H9 (cell line): ENCODE measurements around the gene ZBTB16. TPM values are rescaled to one million over a fixed set of nuclear protein-coding genes. Genes with fewer than 3 reads are reported as not detected.
A peak's percentile ranks its signal among the peaks of the same experiment; 100 is the strongest.

ENCODE experiments used
- DNase-seq: peaks from one replicate; pipeline ENCODE4 v3.0.0-alpha.2; 2017
- H2AFZ ChIP-seq: one replicate; pipeline ENCODE4 v1.6.1; 2013; ENCODE audit warnings: mild to moderate bottlenecking, low read length, control low read depth, moderate library complexity
- H2AK5ac ChIP-seq: 2 replicates; pipeline ENCODE4 v1.6.1; 2013; ENCODE audit warnings: low read length, control low read depth, mixed read lengths; ENCODE audit not compliant: insufficient read length
- H2BK120ac ChIP-seq: one replicate; pipeline ENCODE4 v1.6.1; 2013; ENCODE audit warnings: low read depth, mild to moderate bottlenecking, low read length, control low read depth, inconsistent platforms; ENCODE audit not compliant: poor library complexity, severe bottlenecking
- H2BK12ac ChIP-seq: 2 replicates; pipeline ENCODE4 v1.6.1; 2013; ENCODE audit warnings: low read length, control low read depth, mixed read lengths, low read depth; ENCODE audit not compliant: insufficient read length
- H2BK15ac ChIP-seq: 2 replicates; pipeline ENCODE4 v1.6.1; 2013; ENCODE audit warnings: low read depth, low read length, control low read depth
- H2BK20ac ChIP-seq: one replicate; pipeline ENCODE4 v1.6.1; 2013; ENCODE audit warnings: low read depth, mild to moderate bottlenecking, low read length, control low read depth, inconsistent platforms; ENCODE audit not compliant: poor library complexity, severe bottlenecking
- H2BK5ac ChIP-seq: 2 replicates; pipeline ENCODE4 v1.6.1; 2013; ENCODE audit warnings: low read length, control low read depth, mixed read lengths; ENCODE audit not compliant: insufficient read length
- H3K14ac ChIP-seq: 2 replicates; pipeline ENCODE4 v1.6.1; 2013; ENCODE audit warnings: low read length, control low read depth; ENCODE audit not compliant: insufficient read depth
- H3K18ac ChIP-seq: 2 replicates; pipeline ENCODE4 v1.6.1; 2013; ENCODE audit warnings: low read depth, mild to moderate bottlenecking, mixed read lengths, low read length, control low read depth; ENCODE audit not compliant: insufficient read length
- H3K23ac ChIP-seq: 2 replicates; pipeline ENCODE4 v1.6.1; 2013; ENCODE audit warnings: low read length, control low read depth, mixed read lengths, low read depth; ENCODE audit not compliant: insufficient read length
- H3K23me2 ChIP-seq: 2 replicates; pipeline ENCODE4 v1.6.1; 2013; ENCODE audit warnings: low read depth, mild to moderate bottlenecking, mixed read lengths, low read length, control low read depth; ENCODE audit not compliant: insufficient read length, poor library complexity, severe bottlenecking
- H3K27ac ChIP-seq: 2 replicates; pipeline ENCODE4 v1.5.1; 2013; ENCODE audit warnings: low read length, control low read depth, mixed read lengths, low read depth; ENCODE audit not compliant: insufficient read length
- H3K27me3 ChIP-seq: 2 replicates; pipeline ENCODE4 v1.6.1; 2013; ENCODE audit warnings: low read length, control low read depth, inconsistent platforms; ENCODE audit not compliant: insufficient read depth
- H3K4ac ChIP-seq: 2 replicates; pipeline ENCODE4 v1.6.1; 2013; ENCODE audit warnings: low read depth, mild to moderate bottlenecking, control low read depth, inconsistent platforms, low read length, moderate library complexity
- H3K4me1 ChIP-seq: 2 replicates; pipeline ENCODE4 v1.6.1; 2013; ENCODE audit warnings: low read length, control low read depth, inconsistent platforms; ENCODE audit not compliant: insufficient read depth
- H3K4me2 ChIP-seq: 2 replicates; pipeline ENCODE4 v1.6.1; 2013; ENCODE audit warnings: low read length, control low read depth, mixed read lengths; ENCODE audit not compliant: insufficient read length, insufficient read depth
- H3K56ac ChIP-seq: 2 replicates; pipeline ENCODE4 v1.6.1; 2013; ENCODE audit warnings: low read depth, mild to moderate bottlenecking, mixed read lengths, low read length, control low read depth; ENCODE audit not compliant: insufficient read length
- H3K79me1 ChIP-seq: 2 replicates; pipeline ENCODE4 v1.6.1; 2013; ENCODE audit warnings: low read depth, mild to moderate bottlenecking, moderate library complexity, low read length, control low read depth, inconsistent platforms; ENCODE audit not compliant: insufficient read depth, poor library complexity, severe bottlenecking
- H3K79me2 ChIP-seq: 2 replicates; pipeline ENCODE4 v1.6.1; 2013; ENCODE audit warnings: low read length, control low read depth, inconsistent platforms; ENCODE audit not compliant: insufficient read depth
- H3K9ac ChIP-seq: 2 replicates; pipeline ENCODE4 v1.6.1; 2013; ENCODE audit warnings: low read length, control low read depth, mixed read lengths; ENCODE audit not compliant: insufficient read length; ENCODE audit errors: extremely low read depth
- H3K9me3 ChIP-seq: one replicate; pipeline ENCODE4 v1.6.1; 2013; ENCODE audit warnings: low read depth, low read length, inconsistent platforms; ENCODE audit not compliant: control insufficient read depth
- H3T11ph ChIP-seq: one replicate; pipeline ENCODE4 v1.6.1; 2013; ENCODE audit warnings: mild to moderate bottlenecking, low read length, control low read depth, inconsistent platforms
- H4K20me1 ChIP-seq: one replicate; pipeline ENCODE4 v1.6.1; 2013; ENCODE audit not compliant: control insufficient read depth, insufficient read length, insufficient read depth
- H4K5ac ChIP-seq: 2 replicates; pipeline ENCODE4 v1.6.1; 2013; ENCODE audit warnings: low read depth, mild to moderate bottlenecking, mixed read lengths, low read length, control low read depth; ENCODE audit not compliant: insufficient read length
- H4K8ac ChIP-seq: replicated peaks from 2 replicates; pipeline ENCODE4 v1.6.1; 2013; ENCODE audit warnings: low read length, control low read depth, mixed read lengths, low read depth; ENCODE audit not compliant: insufficient read length
- H4K91ac ChIP-seq: 2 replicates; pipeline ENCODE4 v1.6.1; 2013; ENCODE audit warnings: low read depth, mild to moderate bottlenecking, moderate library complexity, mixed read lengths, low read length, control low read depth; ENCODE audit not compliant: insufficient read length
- H3K27ac Mint-ChIP-seq, 3 experiments: 2 replicates in 2 of 3; 3 replicates in 1 of 3; pipeline ENCODE4 v1.8.0; 2020 to 2021; ENCODE audit warnings: mixed read lengths in 3 of 3, mild to moderate bottlenecking in 1 of 3, moderate library complexity in 1 of 3
- H3K27me3 Mint-ChIP-seq: 2 replicates; pipeline ENCODE4 v1.8.0; 2021; ENCODE audit warnings: low read depth, mild to moderate bottlenecking, moderate library complexity, mixed read lengths
- H3K36me3 Mint-ChIP-seq, 3 experiments: 2 replicates in 2 of 3; 3 replicates in 1 of 3; pipeline ENCODE4 v1.8.0; 2020 to 2021; ENCODE audit warnings: low read depth in 3 of 3, mixed read lengths in 3 of 3; ENCODE audit not compliant: insufficient read depth in 1 of 3
- H3K4me1 Mint-ChIP-seq, 2 experiments: 2 replicates each; pipeline ENCODE4 v1.8.0; 2020; ENCODE audit warnings: mixed read lengths in 2 of 2
- H3K4me3 Mint-ChIP-seq, 2 experiments: 2 replicates in 1 of 2; 3 replicates in 1 of 2; pipeline ENCODE4 v1.8.0; 2020 to 2021; ENCODE audit warnings: mild to moderate bottlenecking in 2 of 2, mixed read lengths in 2 of 2, moderate library complexity in 1 of 2
- H3K9me3 Mint-ChIP-seq, 2 experiments: 2 replicates in 1 of 2; 3 replicates in 1 of 2; pipeline ENCODE4 v1.8.0; 2020; ENCODE audit warnings: mild to moderate bottlenecking in 2 of 2, mixed read lengths in 2 of 2, moderate library complexity in 1 of 2
- WGBS: extraction: QIAGEN DNeasy Blood & Tissue Kit; methylation state at CpG from one replicate; pipeline ENCODE4 v1.1.7; 2013; ENCODE audit warnings: missing lambda C conversion rate, low lambda C conversion rate, mixed read lengths; ENCODE audit not compliant: insufficient read length; ENCODE audit errors: extremely low coverage; 5-methylcytosine and 5-hydroxymethylcytosine counted together
- total RNA-seq: library from RNA; stranded (reverse); gene quantifications from 2 replicates; pipeline ENCODE4 v1.2.1, GENCODE V29; 2021
- TF ChIP-seq, protein P1 (sequence below): fragments of 200-600 bp; sonication (generic); conservative IDR thresholded peaks from 3 replicates; pipeline ENCODE4 v1.8.0; 2021; ENCODE audit warnings: antibody characterized with exemption, mild to moderate bottlenecking

The ZBTB16 gene
- total RNA-seq, 1 experiment from 2014 or later = not detected

DNA sequence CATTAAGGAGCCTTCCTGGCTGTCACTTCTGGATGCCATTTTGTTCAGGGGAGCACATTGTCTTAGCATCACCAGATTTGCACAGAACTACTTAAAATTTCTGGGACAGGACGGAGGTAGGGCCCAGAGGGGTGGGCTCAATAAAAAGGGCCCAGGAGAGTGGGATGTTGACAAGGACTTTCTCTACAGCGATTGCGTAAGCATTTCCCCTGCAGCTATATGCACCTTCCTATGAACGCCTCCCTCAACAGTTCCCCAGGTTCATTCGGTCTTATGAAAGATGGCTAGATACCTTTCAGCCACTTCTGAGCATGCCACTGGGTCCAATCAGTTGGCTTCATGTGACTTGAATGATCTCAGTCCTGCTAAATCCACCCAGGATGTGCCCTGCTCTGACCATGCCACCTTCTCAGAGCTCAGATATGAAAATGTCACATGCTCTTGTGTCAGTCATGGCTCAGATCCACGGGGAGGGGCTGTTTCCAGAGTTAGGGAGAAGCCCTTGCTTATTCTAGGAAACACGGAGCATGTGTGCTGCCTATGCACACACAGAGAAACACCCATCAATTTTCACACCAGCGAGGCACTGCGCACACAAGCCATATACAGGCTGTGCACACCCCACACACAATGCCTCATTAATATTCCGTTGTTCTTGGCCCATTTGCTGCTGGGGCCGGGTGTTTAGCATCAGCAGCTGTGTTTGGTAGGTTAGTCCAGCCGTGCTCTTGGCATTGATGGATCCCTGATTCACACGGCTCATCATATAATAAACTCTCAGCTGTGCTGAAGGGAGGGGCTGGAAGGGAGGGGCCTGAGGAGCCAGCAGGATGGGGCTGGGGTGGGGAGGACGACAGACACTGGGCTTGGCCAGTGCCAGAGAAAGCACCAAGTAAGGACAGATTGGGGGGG, 184.2 kb downstream of the ZBTB16 start:
- H3K27ac ChIP-seq = no peak overlapping the region
- peaks cover 3 to 19% of the 10 kb centered on the region in 2 experiments for H3K4me1 Mint-ChIP-seq
- WGBS = no CpG with 5 or more reads among the region's 14 CpGs

More for the DNA sequence above, 184.2 kb downstream of the ZBTB16 start:
- no peak overlapping the region for H3K23ac ChIP-seq
- H2BK15ac ChIP-seq = no peak overlapping the region
- Mint-ChIP-seq H3K9me3 (no peaks in the 10 kb centered on the region), H3K27me3 (peaks cover 27% of the 10 kb centered on the region), H3K27ac (peak overlapping the region in 1 of 3 experiments; percentile 68; a peak in 1 of 7 replicates), H3K36me3 (no peaks in the 10 kb centered on the region), H3K4me3 (no peak overlapping the region)
- no peaks in the 10 kb centered on the region for H3K9me3 ChIP-seq
- no peak overlapping the region for H2BK5ac ChIP-seq
- no peak overlapping the region for H3K4ac ChIP-seq
- no peak overlapping the region for H2AK5ac ChIP-seq
- no peaks in the 10 kb centered on the region for H3K79me1 ChIP-seq
- H4K91ac ChIP-seq = no peak overlapping the region
- no peak for DNase-seq
- H3K18ac ChIP-seq = no peak overlapping the region
- no peak overlapping the region for H2BK120ac ChIP-seq
- H2BK12ac ChIP-seq = no peak overlapping the region
- no peaks in the 10 kb centered on the region for H4K20me1 ChIP-seq
- H3K56ac ChIP-seq = no peak overlapping the region
- no peaks in the 10 kb centered on the region for H3K27me3 ChIP-seq
- no peak overlapping the region for H3K4me2 ChIP-seq
- H3T11ph ChIP-seq = no peak overlapping the region
- H4K8ac ChIP-seq = no peak overlapping the region
- H3K9ac ChIP-seq = no peak overlapping the region
- no peak overlapping the region for H2BK20ac ChIP-seq
- H3K23me2 ChIP-seq = no peaks in the 10 kb centered on the region
- H3K4me1 ChIP-seq = no peaks in the 10 kb centered on the region
- TF ChIP-seq, protein P1, sequence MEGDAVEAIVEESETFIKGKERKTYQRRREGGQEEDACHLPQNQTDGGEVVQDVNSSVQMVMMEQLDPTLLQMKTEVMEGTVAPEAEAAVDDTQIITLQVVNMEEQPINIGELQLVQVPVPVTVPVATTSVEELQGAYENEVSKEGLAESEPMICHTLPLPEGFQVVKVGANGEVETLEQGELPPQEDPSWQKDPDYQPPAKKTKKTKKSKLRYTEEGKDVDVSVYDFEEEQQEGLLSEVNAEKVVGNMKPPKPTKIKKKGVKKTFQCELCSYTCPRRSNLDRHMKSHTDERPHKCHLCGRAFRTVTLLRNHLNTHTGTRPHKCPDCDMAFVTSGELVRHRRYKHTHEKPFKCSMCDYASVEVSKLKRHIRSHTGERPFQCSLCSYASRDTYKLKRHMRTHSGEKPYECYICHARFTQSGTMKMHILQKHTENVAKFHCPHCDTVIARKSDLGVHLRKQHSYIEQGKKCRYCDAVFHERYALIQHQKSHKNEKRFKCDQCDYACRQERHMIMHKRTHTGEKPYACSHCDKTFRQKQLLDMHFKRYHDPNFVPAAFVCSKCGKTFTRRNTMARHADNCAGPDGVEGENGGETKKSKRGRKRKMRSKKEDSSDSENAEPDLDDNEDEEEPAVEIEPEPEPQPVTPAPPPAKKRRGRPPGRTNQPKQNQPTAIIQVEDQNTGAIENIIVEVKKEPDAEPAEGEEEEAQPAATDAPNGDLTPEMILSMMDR = no peak
- H2AFZ ChIP-seq = no peak overlapping the region
- H3K14ac ChIP-seq = no peak overlapping the region
- no peak overlapping the region for H4K5ac ChIP-seq
- no peaks in the 10 kb centered on the region for H3K79me2 ChIP-seq
